OCI-LY1 (cell line): ENCODE data around the gene BRINP1.

Experiments used
- CTCF ChIP-seq: fragments of 200-600 bp; sonication (generic), shearing (Covaris generic); IDR thresholded peaks from 2 replicates; pipeline ENCODE4 v1.5.1; 2017; ENCODE audit warnings: mild to moderate bottlenecking, antibody characterized with exemption, low read length, moderate library complexity, mixed read lengths
- EZH2 ChIP-seq: fragments of 200-600 bp; sonication (generic), shearing (Covaris generic); IDR thresholded peaks from 2 replicates; pipeline ENCODE4 v1.8.0; 2017; ENCODE audit warnings: borderline replicate concordance, mixed run types, mild to moderate bottlenecking, antibody characterized with exemption, low read length, moderate library complexity, mixed read lengths

- TF ChIP-seq CTCF, result no peak
- TF ChIP-seq EZH2, result no peak
Measured at GRCh38 chr9:119257592-119257991, 111.6 kb downstream of the BRINP1 start.
